A549 (cell line): ENCODE measurements around the gene ADAMTS19.

Source experiments
- CEBPB ChIP-seq, 2 experiments: fragments of >200 bp in 1 of 2; sonication (Bioruptor Twin) in 1 of 2; formaldehyde crosslinking in 1 of 2; IDR thresholded peaks; 2 replicates each; pipeline ENCODE4 v1.6.1; 2012 to 2016
- CHD4 ChIP-seq: fragments of 200-600 bp; sonication (generic); IDR thresholded peaks from 2 replicates; pipeline ENCODE4 v1.6.1; 2016; ENCODE audit warnings: antibody characterized with exemption, mild to moderate bottlenecking, borderline replicate concordance
- CTCF ChIP-seq: fragments of >200 bp; sonication (Bioruptor Twin); formaldehyde crosslinking; IDR thresholded peaks from 3 replicates; pipeline ENCODE4 v1.5.1; 2016
- EHMT2 ChIP-seq: fragments of 200-600 bp; sonication (generic); IDR thresholded peaks from 2 replicates; pipeline ENCODE4 v1.6.1; 2016; ENCODE audit warnings: antibody characterized with exemption, low read depth, mild to moderate bottlenecking, moderate library complexity
- ELK1 ChIP-seq: fragments of 150-350 bp; IDR thresholded peaks from 2 replicates; pipeline ENCODE4 v1.6.1; 2014; ENCODE audit warnings: low read depth, mild to moderate bottlenecking, low read length
- ESRRA ChIP-seq: fragments of 150-350 bp; IDR thresholded peaks from 2 replicates; pipeline ENCODE4 v1.6.1; 2014; ENCODE audit warnings: mild to moderate bottlenecking, low read length, borderline replicate concordance
- FOSL2 ChIP-seq, 2 experiments: fragments of 450-650 bp in 1 of 2; fragments of >200 bp in 1 of 2; sonication (Bioruptor Twin) in 1 of 2; formaldehyde crosslinking; IDR thresholded peaks; 2 replicates each; pipeline versions ENCODE4 v1.5.0 to v1.6.1; 2016 to 2020; ENCODE audit warnings: mild to moderate bottlenecking in 1 of 2, moderate library complexity in 1 of 2
- JUN ChIP-seq, 2 experiments: fragments of >200 bp; sonication (Bioruptor Twin); formaldehyde crosslinking; IDR thresholded peaks; 2 replicates in 1 of 2; 3 replicates in 1 of 2; pipeline ENCODE4 v1.6.1; 2016 to 2017
- MAZ ChIP-seq: fragments of 150-350 bp; IDR thresholded peaks from 2 replicates; pipeline ENCODE4 v1.6.1; 2014; ENCODE audit warnings: antibody characterized with exemption, low read depth, low read length, borderline replicate concordance
- POLR2A ChIP-seq: IDR thresholded peaks from 2 replicates; pipeline ENCODE4 v1.6.1; 2012; ENCODE audit warnings: mild to moderate bottlenecking, low read length
- RAD21 ChIP-seq, 2 experiments: fragments of >200 bp in 1 of 2; sonication (Bioruptor Twin) in 1 of 2; formaldehyde crosslinking in 1 of 2; IDR thresholded peaks in 1 of 2; conservative IDR thresholded peaks in 1 of 2; 2 replicates in 1 of 2; 3 replicates in 1 of 2; pipeline ENCODE4 v1.6.1; 2012 to 2018; ENCODE audit warnings: inconsistent platforms in 1 of 2
- RFX5 ChIP-seq: fragments of 450-650 bp; IDR thresholded peaks from 2 replicates; pipeline ENCODE4 v1.7.1; 2014; ENCODE audit warnings: antibody characterized with exemption, mild to moderate bottlenecking, moderate library complexity
- TP53 ChIP-seq: fragments of 250-450 bp; sonication (Bioruptor Pico); IDR thresholded peaks from 2 replicates; pipeline ENCODE4 v1.5.0; 2021; ENCODE audit warnings: mild to moderate bottlenecking, moderate library complexity
- ZFP36 ChIP-seq: fragments of 450-650 bp; IDR thresholded peaks from 2 replicates; pipeline ENCODE4 v1.6.1; 2014; ENCODE audit warnings: borderline replicate concordance; ENCODE audit not compliant: partially characterized antibody

DNA sequence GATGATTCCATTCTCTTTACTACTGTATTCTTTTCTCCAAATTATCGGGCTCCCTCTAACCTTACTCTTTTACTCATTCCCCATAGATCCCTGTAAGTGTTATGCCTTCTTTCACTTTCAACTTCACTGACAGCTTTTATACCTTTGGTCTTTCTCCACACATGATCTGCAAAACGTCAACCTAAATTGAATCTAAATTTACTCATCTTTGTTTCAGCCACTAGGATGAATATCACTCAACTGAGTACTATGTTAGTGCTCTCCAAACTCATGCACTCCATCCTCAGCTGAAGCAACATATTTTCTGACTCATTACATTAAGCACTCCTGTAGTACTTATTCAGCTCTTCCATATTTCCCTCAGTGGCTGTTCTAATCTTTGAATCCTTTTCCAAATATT, 133.4 kb downstream of the ADAMTS19 start:
- TF ChIP-seq CEBPB (IDR thresholded peaks at IDR 0.05) (no peak), CTCF (no peak), MAZ (no peak), ZFP36 (no peak), CHD4 (no peak), POLR2A (no peak), ELK1 (no peak), FOSL2 (IDR thresholded peaks at IDR 0.05) (no peak), FOSL2 (CRISPR knock-in tag; IDR thresholded peaks at IDR 0.05) (no peak), RAD21 (conservative IDR thresholded peaks at IDR 0.05 in 1 of 2, IDR thresholded peaks at IDR 0.05 in 1 of 2) (no peak), ESRRA (no peak), RFX5 (no peak), EHMT2 (no peak), JUN (IDR thresholded peaks at IDR 0.05) (no peak), TP53 (no peak)
